Activated CD8-positive, alpha-beta memory T cell treated with anti-CD3 and anti-CD28 coated beads, Interleukin-2, amount 50 U/mL, for 24 hours (primary cell): ENCODE results near the gene CLN5.

Experiments used
- DNase-seq: peaks from one replicate; pipeline ENCODE4 v3.0.0-alpha.2; 2020; ENCODE audit errors: extremely low read depth

The CLN5 gene

GRCh38 chr13:77016888-77017623, 25.2 kb downstream of the CLN5 start:
- DNase-seq: no peak

GRCh38 chr13:77019756-77020155, 27.9 kb downstream of the CLN5 start:
- no peak for DNase-seq

GRCh38 chr13:77022341-77022740, 30.5 kb downstream of the CLN5 start:
- DNase-seq: no peak

GRCh38 chr13:77026255-77026860, 34.5 kb downstream of the CLN5 start:
- DNase-seq: peak; percentile 29

- DNase-seq: peak; percentile 50
Observed at GRCh38 chr13:77026861-77027621, 35.2 kb downstream of the CLN5 start, which contains the start of gene FBXL3. FBXL3 (minus strand) TSS chr13:77027159; CDS start chr13:77021860, 5,299 bp downstream.

GRCh38 chr13:77028202-77028601, 36.3 kb downstream of the CLN5 start:
- DNase-seq: no peak

- no peak for DNase-seq
Observed at GRCh38 chr13:77029436-77029835, 37.6 kb downstream of the CLN5 start.

GRCh38 chr13:77031656-77032243, 39.9 kb downstream of the CLN5 start:
- DNase-seq: no peak

GRCh38 chr13:77033717-77034302, 41.9 kb downstream of the CLN5 start:
- DNase-seq: no peak

GRCh38 chr13:77034881-77035280, 43.0 kb downstream of the CLN5 start:
- DNase-seq: no peak

GRCh38 chr13:77036279-77036678, 44.4 kb downstream of the CLN5 start:
- DNase-seq: no peak

GRCh38 chr13:77038907-77039480, 47.1 kb downstream of the CLN5 start:
- DNase-seq: no peak

GRCh38 chr13:77040076-77040475, 48.2 kb downstream of the CLN5 start:
- no peak for DNase-seq

GRCh38 chr13:77040835-77041234, 49.0 kb downstream of the CLN5 start:
- DNase-seq: no peak

- DNase-seq: no peak
Observed at GRCh38 chr13:77042566-77043177, 50.8 kb downstream of the CLN5 start.

GRCh38 chr13:77047649-77048343, 55.9 kb downstream of the CLN5 start:
- DNase-seq: no peak

GRCh38 chr13:77048681-77049080, 56.8 kb downstream of the CLN5 start:
- DNase-seq: no peak

- DNase-seq: no peak
Observed at GRCh38 chr13:77053192-77053591, 61.3 kb downstream of the CLN5 start.
